Psoas muscle (tissue), 8 donors: ENCODE measurements around the gene CHMP6. TPM values are rescaled to one million over a fixed set of nuclear protein-coding genes. Genes with fewer than 3 reads are reported as not detected.

Experiments
- ATAC-seq, 4 donors: fragments of 200-7000 bp; cut with Tn5 transposase; one replicate each; pipeline ENCODE4 v1.9.1; 2020; ENCODE audit warnings: moderate library complexity in 3 of 4, mild to moderate bottlenecking in 2 of 4
- DNase-seq, 2 donors: peaks; one replicate each; pipeline ENCODE4 v3.0.0-alpha.2; 2020
- H3K27ac ChIP-seq: fragments of 200-600 bp; one replicate; pipeline ENCODE4 v1.8.0; 2022
- H3K27me3 ChIP-seq, 3 donors: fragments of 200-600 bp in 1 of 3; one replicate each; pipeline versions ENCODE4 v1.6.1 to v1.8.0; 2013 to 2022; ENCODE audit warnings: low read length in 2 of 3, mild to moderate bottlenecking in 2 of 3, moderate library complexity in 1 of 3; ENCODE audit not compliant: insufficient read depth in 3 of 3
- H3K36me3 ChIP-seq, 2 donors: fragments of 200-600 bp in 1 of 2; one replicate each; pipeline versions ENCODE4 v1.6.1 to v1.8.0; 2013 to 2022; ENCODE audit warnings: low read depth in 1 of 2, mild to moderate bottlenecking in 1 of 2, moderate library complexity in 1 of 2; ENCODE audit not compliant: insufficient read depth in 1 of 2
- H3K4me1 ChIP-seq: fragments of 200-600 bp; one replicate; pipeline ENCODE4 v1.8.0; 2022
- H3K4me3 ChIP-seq: fragments of 200-600 bp; one replicate; pipeline ENCODE4 v1.8.0; 2022; ENCODE audit warnings: mild to moderate bottlenecking
- H3K9me3 ChIP-seq: fragments of 200-600 bp; one replicate; pipeline ENCODE4 v1.8.0; 2022
- WGBS, 3 donors: extraction: QIAGEN DNeasy Blood & Tissue Kit; methylation state at CpG; one replicate each; pipeline versions ENCODE4 v1.1.6 to v1.1.7; 2013; 5-methylcytosine and 5-hydroxymethylcytosine counted together
- intact Hi-C, 2 donors: fragments of 100-400 bp; cut with DNase I; formaldehyde crosslinking; loops; one replicate each; pipeline versions ENCODE4 v1.11.0 to v1.14.2; 2022
- polyA plus RNA-seq, 3 donors: library from polyadenylated mRNA; stranded (reverse); fragments of 200-250 nt; gene quantifications; one replicate each; pipeline ENCODE4 v1.2.3, GENCODE V29; 2013
- total RNA-seq, 4 donors: library from RNA; stranded (reverse); fragmentation: NEBNext Ultra II Directional in 2 of 4; extraction: Animal tissue kit (Norgen Biotek cat#: 25700) in 2 of 4; gene quantifications; one replicate each; pipeline versions ENCODE4 v1.2.1 to v1.2.4, GENCODE V29; 2021 to 2023
- TF ChIP-seq, protein P1 (sequence below): fragments of 200-600 bp; IDR thresholded peaks from one replicate; pipeline ENCODE4 v1.8.0; 2022; ENCODE audit warnings: antibody characterized with exemption
- donor health status: healthy with polysubstance abuse.
- donor health status: DM: no; HTN: no; CAD: no; lungs with moderate emphysema.
- donor health status: Bipolar disorder and iron deficiency.
- donor health status: healthy.
- donor health status: DM: yes; HTN: yes; CAD: no.
- donor health status: DM: no; HTN: no; CAD: no.
- donor health status: DM: no; HTN: no; CAD: no.
- donor health status: DM: yes; HTN: yes; CAD: no.

Gene CHMP6
- total and polyA plus RNA-seq, 7 donors, result 32.0 to 53.2 (median 36.9) TPM

DNA sequence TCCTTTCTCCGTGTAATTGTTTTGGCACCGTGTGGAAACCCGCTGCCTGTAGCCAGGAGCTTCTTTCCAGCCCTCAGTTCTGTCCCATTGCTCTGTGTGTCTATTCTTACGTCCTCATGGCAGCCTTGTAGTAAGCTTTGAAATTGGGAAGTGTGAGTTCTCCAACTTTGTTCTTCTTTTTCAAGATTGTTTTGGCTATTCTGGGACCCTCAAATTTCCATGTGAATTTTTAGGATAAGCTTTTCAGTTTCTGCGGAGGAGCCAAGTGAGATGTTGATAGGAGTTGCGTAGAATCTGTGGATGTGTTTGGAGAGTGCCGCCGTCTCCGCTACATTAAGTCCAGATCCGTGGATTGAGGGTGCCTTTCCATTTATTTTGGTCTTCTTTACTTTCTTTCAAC lies 15.2 kb downstream of the CHMP6 start:
- 47 to 62% (median 53%) methylated on average over 10 of the region's 10 CpGs for WGBS, 3 donors
- ATAC-seq (no peak), DNase-seq (no peak)
- Histone ChIP-seq H3K4me1 (peaks cover 17% of the 10 kb centered on the region), H3K4me3 (no peak overlapping the region), H3K36me3 (no peaks in the 10 kb centered on the region), H3K27ac (no peak overlapping the region), H3K27me3 (peaks cover 0 to 48% (median 15%) of the 10 kb centered on the region in 3 donors), H3K9me3 (peaks cover 5% of the 10 kb centered on the region)
- TF ChIP-seq, protein P1, sequence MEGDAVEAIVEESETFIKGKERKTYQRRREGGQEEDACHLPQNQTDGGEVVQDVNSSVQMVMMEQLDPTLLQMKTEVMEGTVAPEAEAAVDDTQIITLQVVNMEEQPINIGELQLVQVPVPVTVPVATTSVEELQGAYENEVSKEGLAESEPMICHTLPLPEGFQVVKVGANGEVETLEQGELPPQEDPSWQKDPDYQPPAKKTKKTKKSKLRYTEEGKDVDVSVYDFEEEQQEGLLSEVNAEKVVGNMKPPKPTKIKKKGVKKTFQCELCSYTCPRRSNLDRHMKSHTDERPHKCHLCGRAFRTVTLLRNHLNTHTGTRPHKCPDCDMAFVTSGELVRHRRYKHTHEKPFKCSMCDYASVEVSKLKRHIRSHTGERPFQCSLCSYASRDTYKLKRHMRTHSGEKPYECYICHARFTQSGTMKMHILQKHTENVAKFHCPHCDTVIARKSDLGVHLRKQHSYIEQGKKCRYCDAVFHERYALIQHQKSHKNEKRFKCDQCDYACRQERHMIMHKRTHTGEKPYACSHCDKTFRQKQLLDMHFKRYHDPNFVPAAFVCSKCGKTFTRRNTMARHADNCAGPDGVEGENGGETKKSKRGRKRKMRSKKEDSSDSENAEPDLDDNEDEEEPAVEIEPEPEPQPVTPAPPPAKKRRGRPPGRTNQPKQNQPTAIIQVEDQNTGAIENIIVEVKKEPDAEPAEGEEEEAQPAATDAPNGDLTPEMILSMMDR, result no peak
- intact Hi-C loops, result no loop called here

DNA sequence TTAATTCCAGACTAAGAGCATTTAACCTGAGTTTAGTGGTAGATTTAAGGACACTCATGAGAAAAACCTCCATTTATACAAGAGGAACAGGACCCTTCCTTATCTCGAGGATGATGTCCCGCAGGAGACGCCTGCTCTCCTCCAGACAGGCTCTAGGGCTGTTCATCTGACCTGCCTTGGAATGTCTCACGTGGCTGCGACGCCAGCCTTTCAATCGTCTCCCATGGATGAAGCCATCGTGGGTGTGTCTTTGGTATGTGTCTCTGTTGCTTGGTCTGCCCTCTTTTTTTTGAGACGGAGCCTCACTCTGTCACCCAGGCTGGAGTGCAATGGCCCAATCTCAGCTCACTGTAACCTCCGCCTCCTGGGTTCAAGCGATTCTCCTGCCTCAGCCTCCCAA lies 16.5 kb downstream of the CHMP6 start:
- H3K27ac ChIP-seq, result no peak overlapping the region
- ATAC-seq (no peak), DNase-seq (peak in 1 of 2 donors; percentile 15)
- H3K9me3 ChIP-seq, result peaks cover 5% of the 10 kb centered on the region
- intact Hi-C loops, result no loop called here
- TF ChIP-seq, protein P1, result no peak
- no peak overlapping the region for H3K4me3 ChIP-seq
- peaks cover 9% of the 10 kb centered on the region for H3K4me1 ChIP-seq
- WGBS, 3 donors, result 89 to 92% (median 90%) methylated on average over 11 of the region's 11 CpGs
- H3K36me3 ChIP-seq, result no peaks in the 10 kb centered on the region
- peaks cover 0 to 37% (median 15%) of the 10 kb centered on the region in 3 donors for H3K27me3 ChIP-seq

DNA sequence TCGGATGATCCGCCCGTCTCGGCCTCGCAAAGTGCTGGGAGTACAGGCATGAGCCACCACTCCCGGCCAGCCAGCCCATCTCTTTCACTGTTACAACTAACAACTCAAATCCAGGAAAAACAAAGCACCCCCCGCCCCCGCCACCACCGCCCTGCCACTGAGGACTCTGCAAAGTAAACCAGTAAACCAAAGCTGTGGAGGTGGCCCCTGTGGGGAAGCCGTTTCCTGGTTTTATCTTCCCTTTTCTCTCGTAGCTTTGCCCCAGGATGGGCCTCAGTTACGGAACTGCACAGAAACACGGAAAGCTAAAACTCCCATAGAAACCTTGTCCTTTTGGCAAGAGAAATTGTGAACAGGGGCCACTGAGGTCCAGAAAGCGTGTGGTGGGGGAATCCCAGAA lies 17.5 kb downstream of the CHMP6 start:
- DNase-seq, result peak; percentile 11 to 39
- ATAC-seq, result no peak
- TF ChIP-seq, protein P1, result no peak
- H3K27ac ChIP-seq, result no peak overlapping the region
- 89 to 94% (median 90%) methylated on average over 14 of the region's 14 CpGs for WGBS, 3 donors
- peaks cover 4% of the 10 kb centered on the region for H3K4me1 ChIP-seq
- intact Hi-C loops, result no loop called here
- no peaks in the 10 kb centered on the region for H3K36me3 ChIP-seq
- peaks cover 5% of the 10 kb centered on the region for H3K9me3 ChIP-seq
- peaks cover 0 to 27% (median 11%) of the 10 kb centered on the region in 3 donors for H3K27me3 ChIP-seq
- no peak overlapping the region for H3K4me3 ChIP-seq

DNA sequence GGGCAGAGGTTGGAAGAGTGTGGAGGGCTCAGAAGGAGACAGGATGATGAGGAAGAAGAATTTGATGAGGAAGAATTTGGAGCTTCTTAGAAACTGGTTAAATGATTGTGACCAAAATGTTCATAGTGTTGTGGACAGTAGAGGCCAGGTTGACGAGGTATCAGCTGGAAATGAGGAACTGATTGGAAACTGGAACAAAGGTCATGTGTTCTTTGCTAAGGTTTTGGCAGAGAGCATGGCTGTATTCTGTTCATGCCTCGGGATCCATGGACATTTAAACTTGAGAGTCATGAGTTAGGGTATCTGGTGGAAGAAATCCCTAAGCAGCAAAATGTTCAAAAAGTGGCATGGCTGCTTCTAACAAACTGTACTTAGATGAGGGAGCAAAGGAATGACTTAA lies 19.3 kb downstream of the CHMP6 start:
- DNase-seq (no peak), ATAC-seq (no peak)
- intact Hi-C loops, result no loop called here
- H3K4me3 ChIP-seq, result no peak overlapping the region
- TF ChIP-seq, protein P1, result no peak
- H3K4me1 ChIP-seq, result peaks cover 9% of the 10 kb centered on the region
- H3K36me3 ChIP-seq, result no peaks in the 10 kb centered on the region
- H3K27me3 ChIP-seq, result peaks cover 0 to 10% (median 2%) of the 10 kb centered on the region in 3 donors
- peaks cover 5% of the 10 kb centered on the region for H3K9me3 ChIP-seq
- no peak overlapping the region for H3K27ac ChIP-seq
- WGBS, 3 donors, result 59 to 64% (median 62%) methylated on average over 2 of the region's 2 CpGs

DNA sequence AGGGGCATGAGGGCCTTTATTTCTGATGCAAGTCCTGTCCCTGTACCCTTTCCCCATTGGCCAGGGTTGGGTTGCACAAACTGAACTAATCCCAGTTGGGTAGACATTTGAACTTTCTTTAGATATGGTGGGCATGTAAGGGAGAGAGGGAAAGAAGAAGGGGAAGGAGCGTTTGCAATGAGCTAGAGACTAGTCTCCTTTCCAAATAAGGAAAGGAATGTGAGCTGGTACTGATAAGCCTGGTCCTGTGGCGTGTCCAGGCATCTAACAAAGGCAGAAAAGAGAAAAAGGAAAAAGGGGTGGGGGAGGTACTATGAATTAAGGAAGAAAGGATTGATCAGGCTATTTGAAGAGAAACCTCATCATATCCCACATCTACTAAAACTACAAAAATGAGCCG lies 20.3 kb downstream of the CHMP6 start:
- 86 to 90% (median 87%) methylated on average over 3 of the region's 3 CpGs for WGBS, 3 donors
- Histone ChIP-seq H3K27me3 (no peaks in the 10 kb centered on the region), H3K36me3 (no peaks in the 10 kb centered on the region), H3K4me3 (no peak overlapping the region), H3K27ac (no peak overlapping the region), H3K9me3 (peaks cover 5% of the 10 kb centered on the region), H3K4me1 (peaks cover 9% of the 10 kb centered on the region)
- DNase-seq (no peak), ATAC-seq (no peak)
- intact Hi-C loops, result no loop called here
- TF ChIP-seq, protein P1, result no peak
